Ramos (cell line): Measurements from ENCODE around the gene RALB.
"Not testable (repeated sequence)": the region's sequence is repeated elsewhere in the genome, so short reads cannot be mapped to it uniquely, and the experiment has no call there.

Experiments used
- in situ Hi-C: fragments of 300-500 bp; cut with MboI; formaldehyde crosslinking; loops from one replicate; pipeline ENCODE4 v1.14.3; 2022; ENCODE audit warnings: low sequenced_read_pairs; ENCODE audit not compliant: unreplicated experiment

Gene RALB

GRCh38 chr2:120240901-120241429 is 11.7 kb upstream of the RALB start:
- in situ Hi-C loops: no loop called here

DNA sequence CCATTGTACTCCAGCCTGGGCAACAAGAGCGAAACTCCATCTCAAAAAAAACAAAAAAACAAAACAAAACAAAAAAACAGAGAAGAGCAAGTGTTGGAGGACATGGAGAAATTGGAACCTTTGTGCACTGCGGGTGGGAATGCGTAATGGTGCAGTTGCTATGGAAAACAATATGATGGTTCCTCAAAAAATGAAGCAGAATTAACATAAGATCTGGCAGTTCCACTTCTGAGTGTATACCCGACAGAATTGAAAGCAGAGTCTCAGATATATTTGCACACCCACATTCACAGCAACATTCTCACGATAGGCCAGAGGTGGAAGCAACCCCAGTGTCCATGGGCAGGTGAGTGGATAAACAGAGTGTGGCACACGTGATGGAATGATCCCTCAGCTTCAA is 11.0 kb upstream of the RALB start:
- in situ Hi-C loops: no loop called here

DNA sequence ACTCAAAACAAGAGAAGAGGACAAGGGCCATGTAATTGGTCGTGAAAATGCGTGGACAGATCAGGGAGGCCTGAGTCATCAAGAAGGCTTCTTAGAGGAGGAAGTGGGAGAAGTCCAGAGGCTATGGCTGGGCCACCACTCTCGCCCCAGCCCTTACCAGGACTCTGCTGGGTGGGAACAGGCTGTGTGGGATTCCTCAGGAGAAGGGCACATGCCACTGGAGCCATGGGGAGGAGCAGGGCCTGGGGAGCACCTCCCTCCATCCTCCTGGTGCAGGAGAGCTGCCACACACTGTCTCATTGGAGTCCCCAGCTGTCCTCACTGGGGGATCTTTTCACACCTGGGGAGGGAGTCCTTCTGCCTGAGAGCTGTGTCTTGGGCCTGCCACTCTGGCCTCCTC is 9.4 kb upstream of the RALB start:
- in situ Hi-C loops: no loop called here

DNA sequence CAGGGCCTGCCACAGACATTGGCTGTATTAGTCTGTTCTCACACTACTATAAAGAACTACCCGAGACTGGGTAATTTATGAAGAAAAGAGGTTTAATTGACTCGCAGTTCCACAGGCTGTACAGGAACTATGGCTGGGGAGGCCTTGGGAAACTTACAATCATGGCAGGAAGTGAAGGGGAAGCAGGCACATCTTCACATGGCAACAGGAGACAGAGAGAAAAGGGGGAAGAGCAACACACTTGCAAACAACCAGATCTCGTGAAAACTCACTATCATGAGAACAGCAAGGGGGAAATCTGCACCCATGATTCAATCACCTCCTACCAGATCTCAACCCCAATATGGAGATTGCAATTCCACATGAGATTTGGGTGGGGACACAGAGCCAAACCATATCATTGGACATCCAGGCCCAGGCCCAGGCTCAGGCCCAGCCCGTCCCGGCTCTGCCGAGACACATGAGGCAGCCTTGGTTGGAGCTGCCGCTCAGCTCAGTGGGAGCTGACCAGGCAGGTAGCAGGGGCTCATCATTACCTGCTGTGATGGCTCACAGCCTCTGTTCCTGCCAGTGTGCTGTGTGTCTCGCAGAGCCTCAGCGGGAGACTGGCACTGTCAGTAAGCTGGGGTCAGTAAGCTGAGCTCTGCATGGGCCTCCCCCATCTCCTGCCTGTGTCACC is 8.6 kb upstream of the RALB start:
- in situ Hi-C loops: no loop called here

GRCh38 chr2:120244656-120245519 is 7.8 kb upstream of the RALB start:
- in situ Hi-C loops: no loop called here

GRCh38 chr2:120245520-120246332 is 6.9 kb upstream of the RALB start:
- in situ Hi-C loops: no loop called here

DNA sequence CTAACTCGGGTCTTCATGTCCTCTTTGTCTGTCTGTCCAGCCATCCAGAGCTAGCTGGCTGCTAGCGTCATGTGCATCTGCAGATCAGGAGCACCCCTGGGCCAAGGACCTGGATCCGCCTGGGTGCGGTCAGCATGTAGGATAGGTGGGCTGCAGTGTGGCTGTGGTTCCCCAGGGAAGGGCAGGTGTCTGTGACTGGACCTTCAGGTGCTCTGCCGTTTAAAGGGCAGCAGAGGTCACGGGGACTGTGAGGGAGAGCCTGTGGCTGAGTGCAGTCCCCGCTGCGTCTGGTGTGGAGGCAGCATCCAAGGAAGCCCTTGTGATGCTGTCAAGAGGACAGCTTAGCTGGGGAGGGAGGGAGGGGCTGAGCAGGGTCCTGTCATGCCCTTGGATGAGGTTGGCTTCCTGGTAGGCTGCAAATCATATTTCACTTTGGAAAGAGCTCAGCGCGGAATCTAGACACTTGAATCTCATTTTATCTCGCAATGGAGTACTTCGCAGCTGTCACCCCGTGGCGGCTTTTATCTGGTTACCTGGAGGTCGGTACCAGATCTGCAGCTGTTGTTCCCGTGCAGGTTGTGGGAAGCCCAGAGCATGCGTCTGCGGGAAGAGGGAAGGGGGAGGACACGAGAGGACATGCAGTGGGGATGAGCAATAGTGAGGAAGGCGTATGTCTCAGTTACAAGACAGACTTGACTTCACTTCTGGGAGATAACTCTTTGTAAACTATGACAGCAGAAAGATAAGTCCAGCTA is 5.9 kb upstream of the RALB start:
- in situ Hi-C loops: no loop called here

GRCh38 chr2:120247851-120248250 is 4.8 kb upstream of the RALB start:
- in situ Hi-C loops: no loop called here

DNA sequence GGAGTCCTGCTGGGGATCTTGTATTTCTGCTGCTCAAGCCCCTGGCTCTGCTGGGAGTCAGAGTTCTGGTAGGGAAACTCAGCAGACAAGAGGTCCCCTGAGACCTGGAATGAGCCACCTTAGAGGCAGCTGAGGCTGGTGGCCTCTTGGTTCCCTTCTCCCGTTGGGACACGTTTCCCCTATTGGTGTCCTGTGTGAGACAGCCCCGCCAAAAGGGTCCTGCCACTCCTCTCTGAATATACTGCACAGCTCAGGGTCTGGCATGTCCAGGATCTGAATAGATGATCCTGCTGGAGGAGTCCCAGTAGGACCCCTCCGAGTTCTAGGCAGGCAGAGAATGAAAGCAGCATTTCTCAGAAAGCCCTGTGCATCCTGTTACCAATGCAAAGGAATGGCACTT is 2.0 kb upstream of the RALB start:
- in situ Hi-C loops: no loop called here

GRCh38 chr2:120251078-120251477 is 1.6 kb upstream of the RALB start:
- in situ Hi-C loops: no loop called here

DNA sequence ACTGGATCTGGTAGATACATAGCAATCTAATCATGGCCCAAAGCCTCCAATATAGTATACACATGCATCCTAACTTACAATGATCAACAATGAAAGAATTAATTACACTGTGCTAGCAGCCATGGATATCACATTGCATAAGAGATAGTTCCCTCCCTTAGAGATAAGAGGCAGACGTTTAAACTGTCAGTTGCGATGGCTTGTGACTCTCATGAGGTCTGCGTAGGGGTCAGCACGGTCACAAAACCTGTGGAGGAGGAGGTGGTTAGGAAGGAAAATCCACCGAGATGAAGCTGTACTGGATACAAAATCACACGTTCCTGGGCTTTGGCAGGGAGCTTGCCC is 800 bp upstream of the RALB start:
- in situ Hi-C loops: no loop called here

DNA sequence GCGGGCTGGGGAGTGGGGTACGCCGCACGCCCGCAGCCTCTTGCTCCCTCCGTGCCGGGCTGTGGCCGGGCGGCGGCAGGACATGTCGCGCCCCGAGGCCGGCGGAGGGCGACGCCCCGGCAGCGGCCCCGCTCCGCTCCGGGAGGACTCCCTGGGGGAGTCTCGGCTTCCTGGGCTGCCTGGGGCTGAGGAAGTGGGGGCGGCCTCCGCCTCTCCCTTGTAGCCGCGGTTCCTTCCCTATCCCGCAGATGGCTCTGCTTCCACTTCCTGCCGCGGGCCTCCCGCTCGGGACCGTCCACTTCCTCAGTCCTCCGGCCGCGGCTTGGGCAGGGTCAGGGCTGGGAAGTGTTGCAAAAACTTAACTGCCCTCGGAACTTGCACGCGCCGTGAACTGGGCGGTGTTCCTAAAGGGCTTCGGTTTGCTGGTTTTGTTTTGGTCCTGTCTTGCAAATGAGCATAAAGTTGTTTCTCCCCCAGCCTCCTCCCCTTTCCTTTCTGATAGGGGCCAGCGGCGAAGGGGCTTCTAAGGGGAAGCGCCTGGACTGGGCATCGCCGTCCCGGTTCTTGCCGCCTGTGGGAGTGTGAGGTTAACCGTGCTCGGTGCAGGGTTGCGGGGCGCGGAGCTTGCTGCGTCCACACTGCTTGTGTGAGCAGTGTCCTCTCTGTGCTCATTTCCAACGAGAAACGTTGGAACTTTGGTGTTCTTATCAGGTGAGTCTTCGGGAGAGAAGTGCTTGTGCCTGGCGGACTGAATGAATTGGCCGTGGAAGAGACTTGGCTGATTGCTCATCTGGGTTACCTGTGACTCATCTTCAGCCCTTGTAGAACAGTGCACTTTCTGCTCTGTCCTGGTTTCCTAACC is 600 bp downstream of the RALB start:
- in situ Hi-C loops: no loop called here

DNA sequence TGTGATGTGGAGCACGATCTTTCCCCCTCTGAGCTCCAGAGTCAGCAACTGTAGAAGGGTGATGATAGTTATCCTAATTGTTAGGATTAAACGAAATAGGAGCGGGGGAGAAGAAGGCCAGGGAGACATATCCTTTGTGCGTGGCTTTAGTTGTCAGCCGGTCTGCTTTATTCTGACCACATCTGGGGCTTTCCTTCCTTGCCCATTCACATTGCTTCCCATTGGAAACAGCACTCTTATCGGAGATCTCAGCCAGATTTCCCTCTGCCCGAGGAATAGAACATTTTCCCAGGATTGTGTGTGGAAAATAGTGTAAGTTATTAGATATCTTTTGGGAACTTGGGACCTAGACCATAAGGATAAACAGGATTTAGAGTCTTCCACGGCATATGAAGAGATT is 1.5 kb downstream of the RALB start:
- in situ Hi-C loops: no loop called here

DNA sequence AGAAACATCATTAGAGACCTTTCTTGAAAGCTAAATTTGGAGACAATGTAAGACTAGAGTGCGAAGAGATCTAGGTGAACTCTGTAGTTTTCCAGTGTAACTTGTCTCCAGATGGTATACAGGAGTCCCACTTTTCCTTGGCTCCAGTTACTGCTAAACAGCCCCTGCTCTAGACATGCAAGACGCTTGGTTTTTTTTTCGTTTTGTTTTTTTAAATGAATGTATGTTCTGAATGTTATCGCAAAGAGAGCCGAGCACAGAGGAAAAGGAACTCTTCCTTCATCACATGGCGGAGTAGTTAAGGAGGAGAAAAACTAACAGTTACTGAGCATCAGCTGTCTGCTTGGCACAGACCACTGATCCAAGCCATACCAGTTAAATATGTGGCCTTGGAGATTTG is 2.4 kb downstream of the RALB start:
- in situ Hi-C loops: no loop called here

DNA sequence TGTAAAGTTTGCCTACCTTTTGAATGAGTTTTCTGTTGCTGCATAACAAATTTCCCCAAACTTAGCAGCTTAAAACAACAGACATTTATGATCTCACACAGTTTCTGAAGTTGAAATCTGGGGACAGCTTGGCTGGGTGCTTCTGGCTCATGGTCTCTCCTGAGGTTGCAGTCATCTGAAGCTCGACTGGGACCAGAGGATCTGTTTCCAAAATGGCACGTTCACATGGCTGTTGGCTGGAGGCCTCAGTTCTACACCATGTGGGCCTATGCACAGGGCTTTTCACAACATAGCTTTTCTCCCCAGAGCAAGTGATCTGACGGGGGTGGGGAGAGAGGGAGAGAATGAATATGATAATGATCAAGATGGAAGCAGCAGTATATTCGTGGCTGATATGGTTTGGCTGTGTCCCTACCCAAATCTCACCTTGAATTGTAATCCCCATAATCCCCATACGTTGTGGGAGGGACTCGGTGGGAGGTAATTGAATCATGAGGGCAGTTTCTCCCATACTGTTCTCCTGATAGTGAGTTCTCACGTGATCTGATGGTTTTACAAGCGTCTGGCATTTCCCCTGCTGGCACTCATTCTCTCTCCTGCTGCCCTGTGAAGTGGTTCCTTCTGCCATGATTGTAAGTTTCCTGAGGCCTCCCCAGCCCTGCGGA is 3.5 kb downstream of the RALB start:
- in situ Hi-C loops: no loop called here

- in situ Hi-C loops: no loop called here
Measured at GRCh38 chr2:120256651-120257000, 4.0 kb downstream of the RALB start.

- in situ Hi-C loops: no loop called here
Measured at GRCh38 chr2:120257522-120257921, 4.9 kb downstream of the RALB start.

DNA sequence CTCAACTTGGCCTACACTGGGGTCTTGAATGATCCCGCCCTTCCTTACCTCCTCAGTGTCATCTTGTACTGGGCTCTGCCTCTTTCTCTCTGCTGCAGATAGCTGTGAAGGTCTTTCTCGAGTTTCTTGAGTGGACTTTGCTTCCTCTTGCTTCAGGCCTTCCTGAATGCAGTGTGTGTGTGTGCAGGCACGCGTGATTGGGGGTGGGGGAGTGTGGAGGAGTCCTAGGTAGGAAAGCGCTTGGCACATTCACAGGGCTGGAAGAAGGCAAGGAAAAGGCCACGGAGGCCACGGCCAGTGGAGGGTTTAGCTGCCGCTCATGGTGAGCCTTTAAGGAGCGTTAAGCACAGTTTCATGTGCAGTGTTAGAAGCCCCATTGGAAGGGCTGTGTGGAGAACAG is 5.5 kb downstream of the RALB start:
- in situ Hi-C loops: no loop called here

DNA sequence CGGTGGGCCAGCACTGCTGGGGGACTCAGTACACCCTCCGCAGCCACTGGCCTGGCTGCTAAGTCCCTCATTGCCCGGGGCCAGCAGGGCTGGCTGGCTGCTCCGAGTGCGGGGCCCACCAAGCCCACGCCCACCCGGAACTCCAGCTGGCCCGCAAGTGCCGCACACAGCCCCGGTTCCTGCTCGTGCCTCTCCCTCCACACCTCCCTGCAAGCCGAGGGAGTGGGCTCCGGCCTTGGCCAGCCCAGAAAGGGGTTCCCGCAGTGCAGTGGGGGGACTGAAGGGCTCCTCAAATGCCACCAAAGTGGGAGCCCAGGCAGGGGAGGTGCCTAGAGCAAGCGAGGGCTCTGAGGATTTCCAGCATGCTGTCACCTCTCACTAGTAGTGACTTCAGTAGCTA is 7.3 kb downstream of the RALB start:
- in situ Hi-C loops: not testable (repeated sequence)
